GM12878 (cell line): Measurements from ENCODE around the gene AIG1.

Experiments
- EP300 ChIP-seq, 2 experiments: fragments of 150-350 bp in 1 of 2; IDR thresholded peaks; 2 replicates each; pipeline ENCODE4 v1.6.1; 2011 to 2012; ENCODE audit warnings: low read depth in 2 of 2, low read length in 2 of 2, borderline replicate concordance in 1 of 2, improper control_type of control experiment in 1 of 2, inconsistent platforms in 1 of 2; ENCODE audit not compliant: control insufficient read depth in 1 of 2
- ESRRA ChIP-seq: IDR thresholded peaks from 2 replicates; pipeline ENCODE4 v1.6.1; 2012; ENCODE audit warnings: mild to moderate bottlenecking, low read length, improper control_type of control experiment
- JUNB ChIP-seq: IDR thresholded peaks from 2 replicates; pipeline ENCODE4 v1.6.1; 2016; ENCODE audit warnings: antibody characterized with exemption, mild to moderate bottlenecking
- NR2F1 ChIP-seq: fragments of 450-650 bp; conservative IDR thresholded peaks from 2 replicates; pipeline ENCODE4 v1.6.1; 2017; ENCODE audit warnings: mild to moderate bottlenecking
- POLR2A ChIP-seq: IDR thresholded peaks from 2 replicates; pipeline ENCODE4 v1.6.1; 2011; ENCODE audit warnings: low read depth, mild to moderate bottlenecking, low read length
- POLR2AphosphoS5 ChIP-seq: IDR thresholded peaks from 2 replicates; pipeline ENCODE4 v1.6.1; 2011; ENCODE audit warnings: mild to moderate bottlenecking, low read length, inconsistent platforms
- RFX5 ChIP-seq: IDR thresholded peaks from 2 replicates; pipeline ENCODE4 v1.6.1; 2011; ENCODE audit warnings: low read depth, low read length, improper control_type of control experiment
- TAF1 ChIP-seq: IDR thresholded peaks from 2 replicates; pipeline ENCODE4 v1.6.1; 2011; ENCODE audit warnings: mild to moderate bottlenecking, low read depth, low read length, borderline replicate concordance
- ZNF24 ChIP-seq: fragments of 450-650 bp; IDR thresholded peaks from 2 replicates; pipeline ENCODE4 v1.6.1; 2017; ENCODE audit warnings: antibody characterized with exemption, mild to moderate bottlenecking
- TF ChIP-seq, protein P1 (sequence below), 3 experiments: IDR thresholded peaks in 2 of 3; conservative IDR thresholded peaks in 1 of 3; 2 replicates each; pipeline ENCODE4 v1.5.1; 2011; ENCODE audit warnings: low read depth in 3 of 3, low read length in 3 of 3, mild to moderate bottlenecking in 3 of 3, control low read depth in 2 of 3, moderate library complexity in 2 of 3, inconsistent platforms in 1 of 3, mixed read lengths in 1 of 3; ENCODE audit not compliant: control insufficient read depth in 2 of 3, insufficient read depth in 1 of 3; ENCODE audit errors: extremely low read depth in 1 of 3
- TF ChIP-seq, protein P2 (sequence below): fragments of 450-650 bp; IDR thresholded peaks from 2 replicates; pipeline ENCODE4 v1.6.1; 2016; ENCODE audit warnings: mild to moderate bottlenecking, moderate library complexity, borderline replicate concordance

DNA sequence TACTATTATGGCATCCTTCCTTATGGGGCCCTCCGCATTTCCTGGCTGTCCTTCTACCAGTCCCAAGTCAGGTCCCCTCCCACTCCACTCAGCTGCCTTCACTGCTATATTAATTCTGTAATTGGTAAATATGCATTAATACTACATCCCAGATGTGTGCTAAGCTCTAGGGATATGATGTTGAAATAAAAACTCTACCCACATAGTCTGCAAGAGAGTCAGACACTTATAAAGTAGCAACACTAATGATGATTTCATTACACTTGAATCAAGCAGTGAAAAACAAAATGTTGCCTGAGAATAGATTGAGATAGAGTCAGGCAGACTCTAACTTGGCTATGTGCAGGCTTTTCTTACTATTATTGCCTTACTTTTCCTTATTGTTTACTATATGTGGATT is 62.4 kb downstream of the AIG1 start:
- TF ChIP-seq ZNF24 (no peak), ESRRA (no peak), EP300 (IDR thresholded peaks at IDR 0.05; ENCODE audit: borderline replicate concordance in 1 of 2, control insufficient read depth in 1 of 2, low read depth in 2 of 2, low read length in 2 of 2) (no peak), TAF1 (no peak), NR2F1 (no peak), POLR2A (no peak), JUNB (no peak), RFX5 (no peak), POLR2AphosphoS5 (no peak)
- TF ChIP-seq, protein P1, sequence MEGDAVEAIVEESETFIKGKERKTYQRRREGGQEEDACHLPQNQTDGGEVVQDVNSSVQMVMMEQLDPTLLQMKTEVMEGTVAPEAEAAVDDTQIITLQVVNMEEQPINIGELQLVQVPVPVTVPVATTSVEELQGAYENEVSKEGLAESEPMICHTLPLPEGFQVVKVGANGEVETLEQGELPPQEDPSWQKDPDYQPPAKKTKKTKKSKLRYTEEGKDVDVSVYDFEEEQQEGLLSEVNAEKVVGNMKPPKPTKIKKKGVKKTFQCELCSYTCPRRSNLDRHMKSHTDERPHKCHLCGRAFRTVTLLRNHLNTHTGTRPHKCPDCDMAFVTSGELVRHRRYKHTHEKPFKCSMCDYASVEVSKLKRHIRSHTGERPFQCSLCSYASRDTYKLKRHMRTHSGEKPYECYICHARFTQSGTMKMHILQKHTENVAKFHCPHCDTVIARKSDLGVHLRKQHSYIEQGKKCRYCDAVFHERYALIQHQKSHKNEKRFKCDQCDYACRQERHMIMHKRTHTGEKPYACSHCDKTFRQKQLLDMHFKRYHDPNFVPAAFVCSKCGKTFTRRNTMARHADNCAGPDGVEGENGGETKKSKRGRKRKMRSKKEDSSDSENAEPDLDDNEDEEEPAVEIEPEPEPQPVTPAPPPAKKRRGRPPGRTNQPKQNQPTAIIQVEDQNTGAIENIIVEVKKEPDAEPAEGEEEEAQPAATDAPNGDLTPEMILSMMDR (IDR thresholded peaks at IDR 0.05 in 2 of 3, conservative IDR thresholded peaks at IDR 0.05 in 1 of 3; ENCODE audit: control insufficient read depth in 2 of 3, extremely low read depth in 1 of 3, insufficient read depth in 1 of 3, low read depth in 3 of 3, low read length in 3 of 3), result no peak
- TF ChIP-seq, protein P2, sequence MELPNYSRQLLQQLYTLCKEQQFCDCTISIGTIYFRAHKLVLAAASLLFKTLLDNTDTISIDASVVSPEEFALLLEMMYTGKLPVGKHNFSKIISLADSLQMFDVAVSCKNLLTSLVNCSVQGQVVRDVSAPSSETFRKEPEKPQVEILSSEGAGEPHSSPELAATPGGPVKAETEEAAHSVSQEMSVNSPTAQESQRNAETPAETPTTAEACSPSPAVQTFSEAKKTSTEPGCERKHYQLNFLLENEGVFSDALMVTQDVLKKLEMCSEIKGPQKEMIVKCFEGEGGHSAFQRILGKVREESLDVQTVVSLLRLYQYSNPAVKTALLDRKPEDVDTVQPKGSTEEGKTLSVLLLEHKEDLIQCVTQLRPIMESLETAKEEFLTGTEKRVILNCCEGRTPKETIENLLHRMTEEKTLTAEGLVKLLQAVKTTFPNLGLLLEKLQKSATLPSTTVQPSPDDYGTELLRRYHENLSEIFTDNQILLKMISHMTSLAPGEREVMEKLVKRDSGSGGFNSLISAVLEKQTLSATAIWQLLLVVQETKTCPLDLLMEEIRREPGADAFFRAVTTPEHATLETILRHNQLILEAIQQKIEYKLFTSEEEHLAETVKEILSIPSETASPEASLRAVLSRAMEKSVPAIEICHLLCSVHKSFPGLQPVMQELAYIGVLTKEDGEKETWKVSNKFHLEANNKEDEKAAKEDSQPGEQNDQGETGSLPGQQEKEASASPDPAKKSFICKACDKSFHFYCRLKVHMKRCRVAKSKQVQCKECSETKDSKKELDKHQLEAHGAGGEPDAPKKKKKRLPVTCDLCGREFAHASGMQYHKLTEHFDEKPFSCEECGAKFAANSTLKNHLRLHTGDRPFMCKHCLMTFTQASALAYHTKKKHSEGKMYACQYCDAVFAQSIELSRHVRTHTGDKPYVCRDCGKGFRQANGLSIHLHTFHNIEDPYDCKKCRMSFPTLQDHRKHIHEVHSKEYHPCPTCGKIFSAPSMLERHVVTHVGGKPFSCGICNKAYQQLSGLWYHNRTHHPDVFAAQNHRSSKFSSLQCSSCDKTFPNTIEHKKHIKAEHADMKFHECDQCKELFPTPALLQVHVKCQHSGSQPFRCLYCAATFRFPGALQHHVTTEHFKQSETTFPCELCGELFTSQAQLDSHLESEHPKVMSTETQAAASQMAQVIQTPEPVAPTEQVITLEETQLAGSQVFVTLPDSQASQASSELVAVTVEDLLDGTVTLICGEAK, result no peak
